EL (cell line): Measurements from ENCODE around the gene NDUFS3.
"Not testable (repeated sequence)": the region's sequence is repeated elsewhere in the genome, so short reads cannot be mapped to it uniquely, and the experiment has no call there.

Source experiments
- DNase-seq: peaks from one replicate; pipeline ENCODE4 v3.0.0-alpha.2; 2016

The NDUFS3 gene

DNA sequence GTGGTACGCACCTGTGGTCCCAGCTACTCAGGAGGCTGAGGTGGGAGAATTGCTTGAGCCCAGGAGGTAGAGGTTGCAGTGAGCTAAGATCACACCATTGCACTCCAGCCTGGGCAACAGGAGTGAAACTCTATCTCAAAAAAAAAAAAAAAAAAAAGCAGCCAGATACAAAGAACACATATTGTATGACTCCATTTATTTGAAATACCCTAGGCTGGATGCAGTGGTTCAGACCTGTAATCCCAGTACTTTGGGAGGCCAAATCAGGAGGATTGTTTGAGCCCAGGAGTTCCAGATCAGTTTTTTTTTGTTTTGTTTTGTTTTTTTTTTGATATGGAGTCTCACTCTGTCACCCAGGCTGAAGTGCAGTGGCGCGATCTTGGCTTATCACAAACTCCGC lies 16.5 kb upstream of the NDUFS3 start:
- DNase-seq = not testable (repeated sequence)

DNA sequence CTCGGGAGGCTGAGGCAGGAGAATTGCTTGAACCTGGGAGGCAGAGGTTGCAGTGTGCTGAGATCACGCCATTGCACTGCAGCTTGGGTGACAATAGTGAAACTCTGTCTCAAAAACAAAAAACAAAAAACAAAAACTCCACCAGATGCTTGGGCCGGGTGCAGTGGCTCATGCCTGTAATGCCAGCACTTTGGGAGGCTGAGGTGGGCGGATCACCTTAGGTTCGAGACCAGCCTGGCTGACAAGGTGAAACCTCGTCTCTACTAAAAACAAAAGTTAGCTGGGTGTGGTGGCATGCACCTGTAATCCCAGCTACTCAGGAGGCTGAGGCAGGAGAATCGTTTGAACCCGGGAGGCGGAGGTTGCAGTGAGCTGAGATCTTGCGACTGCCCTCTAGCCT lies 14.5 kb upstream of the NDUFS3 start:
- not testable (repeated sequence) for DNase-seq

DNA sequence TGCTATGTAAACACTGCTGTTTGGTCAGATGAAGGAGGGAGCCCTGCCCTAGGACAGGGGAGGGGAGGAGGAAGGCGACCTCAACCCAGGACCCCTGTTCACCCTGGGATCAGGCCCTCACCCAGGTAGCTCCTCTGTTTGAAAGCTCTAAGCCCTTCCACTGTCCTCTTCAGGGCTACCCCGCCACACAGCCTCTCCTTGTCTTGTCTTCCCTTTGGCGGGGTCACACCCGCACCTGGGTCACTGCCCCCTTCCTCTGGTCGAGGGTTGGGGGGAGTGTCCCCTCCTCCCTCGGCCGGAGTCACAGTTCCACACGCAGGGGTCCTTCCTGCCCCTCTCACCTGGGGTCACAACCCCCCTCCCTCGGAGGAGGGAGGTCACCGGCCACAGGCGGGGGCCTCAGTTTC lies 13.9 kb upstream of the NDUFS3 start:
- no peak for DNase-seq

DNA sequence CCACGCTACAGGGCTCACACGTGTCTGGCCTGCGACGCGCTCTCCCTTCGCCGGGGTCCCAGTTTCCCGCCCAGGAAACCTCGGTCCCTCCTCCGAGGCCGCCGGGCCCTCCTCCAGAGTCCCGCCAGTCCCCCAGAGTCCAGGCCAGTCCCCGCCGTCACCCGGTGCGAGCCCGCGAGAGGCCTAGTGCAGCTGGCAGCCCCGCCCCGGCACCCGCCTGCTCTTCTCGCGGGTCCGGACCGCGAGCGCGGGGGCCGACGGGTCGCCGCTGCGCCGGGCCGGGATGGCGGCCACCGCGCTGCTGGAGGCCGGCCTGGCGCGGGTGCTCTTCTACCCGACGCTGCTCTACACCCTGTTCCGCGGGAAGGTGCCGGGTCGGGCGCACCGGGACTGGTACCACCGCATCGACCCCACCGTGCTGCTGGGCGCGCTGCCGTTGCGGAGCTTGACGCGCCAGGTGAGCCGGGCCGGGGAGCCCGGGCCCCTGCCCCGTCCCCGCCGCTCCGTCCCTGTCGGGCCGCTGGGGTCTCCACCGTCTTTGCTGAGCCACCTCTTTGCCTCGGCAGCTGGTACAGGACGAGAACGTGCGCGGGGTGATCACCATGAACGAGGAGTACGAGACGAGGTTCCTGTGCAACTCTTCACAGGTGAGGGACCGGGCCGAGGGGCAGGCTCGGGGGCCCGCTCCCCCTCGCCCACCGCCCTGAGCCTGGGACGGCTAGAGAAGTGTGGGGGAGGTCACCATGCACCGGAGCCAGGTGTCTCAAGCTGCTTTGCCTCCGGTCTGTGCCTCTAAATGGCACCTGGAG lies 13.3 kb upstream of the NDUFS3 start, which contains the start of gene PTPMT1:
Gene PTPMT1, plus strand, starts transcription at position 260 of the 809 bp plus-strand sequence. Its CDS starts 24 bp downstream, at position 284.
- peak; percentile 79 for DNase-seq

DNA sequence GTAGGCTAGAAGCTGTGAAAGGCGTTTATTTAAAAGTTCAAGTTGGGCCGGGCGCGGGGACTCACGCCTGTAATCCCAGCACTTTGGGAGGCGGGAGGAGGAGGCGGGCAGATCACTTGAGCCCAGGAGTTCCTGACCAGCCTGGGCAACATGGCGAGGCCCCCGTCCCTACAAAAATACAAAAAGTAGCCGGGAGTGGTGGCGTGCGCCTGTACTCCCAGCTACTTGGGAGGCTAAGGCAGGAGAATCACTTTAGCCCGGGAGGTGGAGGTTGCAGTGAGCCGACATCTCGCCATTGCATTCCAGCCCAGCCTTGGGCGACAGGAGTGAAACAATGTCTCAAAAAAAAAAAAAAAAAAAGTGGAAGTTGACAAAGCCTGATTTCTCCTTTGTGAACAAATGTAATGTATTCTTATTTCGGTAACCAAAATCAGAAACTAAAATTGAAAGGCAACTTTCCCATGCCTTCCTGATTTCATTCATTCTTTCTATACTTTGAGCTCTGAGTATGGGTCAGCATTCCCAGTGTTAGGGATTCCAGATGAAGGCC lies 12.7 kb upstream of the NDUFS3 start:
- DNase-seq = peak; percentile 30

DNA sequence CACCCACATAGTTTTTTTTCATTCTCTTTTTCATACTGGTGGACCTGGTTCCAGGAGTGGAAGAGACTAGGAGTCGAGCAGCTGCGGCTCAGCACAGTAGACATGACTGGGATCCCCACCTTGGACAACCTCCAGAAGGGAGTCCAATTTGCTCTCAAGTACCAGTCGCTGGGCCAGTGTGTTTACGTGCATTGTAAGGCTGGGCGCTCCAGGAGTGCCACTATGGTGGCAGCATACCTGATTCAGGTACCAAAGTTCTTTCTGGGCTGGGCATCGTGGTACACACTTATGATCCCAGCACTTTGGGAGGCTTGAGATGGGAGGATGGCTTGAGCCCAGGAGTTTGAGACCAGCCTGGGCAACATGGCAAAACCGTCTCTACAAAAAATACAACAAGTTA lies 9.2 kb upstream of the NDUFS3 start:
- no peak for DNase-seq

DNA sequence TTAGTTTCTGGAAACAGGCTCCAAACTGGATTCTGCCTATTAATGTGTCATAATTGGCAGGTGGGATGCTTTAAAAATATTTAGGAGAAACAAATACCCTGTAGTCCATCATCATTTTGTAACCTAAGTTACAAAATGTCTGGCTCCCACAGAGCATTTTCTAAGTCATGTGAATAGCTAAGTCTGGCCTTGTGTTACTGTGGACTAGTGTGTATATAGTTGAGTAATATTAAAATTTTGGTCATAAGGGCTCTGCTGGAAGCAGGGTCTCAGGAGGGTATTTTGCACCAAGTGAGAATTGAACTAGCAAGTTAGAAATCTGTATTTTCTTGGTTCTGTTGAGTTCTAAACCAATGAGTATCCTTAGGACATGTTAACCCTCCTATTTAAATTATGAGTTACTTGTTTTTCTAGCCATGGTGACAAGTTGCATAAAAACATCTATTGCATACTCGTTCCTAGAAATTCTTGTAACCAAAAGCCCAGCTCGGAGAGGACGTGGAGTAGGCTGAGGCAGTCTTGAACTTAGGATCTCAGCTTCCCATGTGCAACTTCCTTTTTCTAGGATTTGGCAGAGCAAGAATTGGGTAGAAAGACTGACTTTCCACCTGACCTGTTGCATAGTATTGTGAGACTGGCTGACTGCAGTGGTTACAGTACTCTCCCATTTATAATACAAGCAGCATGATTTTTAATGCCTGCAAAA lies 8.1 kb upstream of the NDUFS3 start:
- DNase-seq = no peak

DNA sequence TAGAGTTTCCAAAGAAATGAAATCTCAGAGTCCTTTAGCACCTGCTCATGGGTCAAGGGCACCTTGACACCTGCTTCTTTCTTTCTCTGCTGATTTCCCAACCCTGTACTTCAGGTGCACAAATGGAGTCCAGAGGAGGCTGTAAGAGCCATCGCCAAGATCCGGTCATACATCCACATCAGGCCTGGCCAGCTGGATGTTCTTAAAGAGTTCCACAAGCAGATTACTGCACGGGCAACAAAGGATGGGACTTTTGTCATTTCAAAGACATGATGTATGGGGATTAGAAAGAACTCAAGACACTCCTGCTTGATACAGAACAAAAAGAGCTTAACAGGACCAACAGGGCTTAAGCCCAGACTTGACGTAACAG lies 7.5 kb upstream of the NDUFS3 start:
- DNase-seq = no peak

DNA sequence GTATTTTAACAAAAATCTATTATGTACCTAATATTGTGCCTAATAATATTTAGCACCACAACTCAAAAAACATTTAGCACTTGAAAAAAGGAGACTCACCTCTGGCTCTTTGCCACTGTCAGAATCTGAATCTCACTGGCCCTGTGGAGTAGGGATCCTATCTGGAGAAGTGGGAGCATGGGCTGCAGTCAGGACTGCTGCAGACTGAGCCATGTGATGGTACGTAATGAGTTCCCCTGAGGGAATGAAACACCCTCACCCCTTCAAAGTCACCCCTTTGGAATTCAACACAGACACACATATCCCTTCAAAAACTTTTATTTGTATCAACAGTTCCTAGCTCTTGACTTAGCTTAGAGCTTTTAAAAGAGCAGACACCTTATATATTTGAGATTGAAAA lies 7.0 kb upstream of the NDUFS3 start:
- peak; percentile 88 for DNase-seq

DNA sequence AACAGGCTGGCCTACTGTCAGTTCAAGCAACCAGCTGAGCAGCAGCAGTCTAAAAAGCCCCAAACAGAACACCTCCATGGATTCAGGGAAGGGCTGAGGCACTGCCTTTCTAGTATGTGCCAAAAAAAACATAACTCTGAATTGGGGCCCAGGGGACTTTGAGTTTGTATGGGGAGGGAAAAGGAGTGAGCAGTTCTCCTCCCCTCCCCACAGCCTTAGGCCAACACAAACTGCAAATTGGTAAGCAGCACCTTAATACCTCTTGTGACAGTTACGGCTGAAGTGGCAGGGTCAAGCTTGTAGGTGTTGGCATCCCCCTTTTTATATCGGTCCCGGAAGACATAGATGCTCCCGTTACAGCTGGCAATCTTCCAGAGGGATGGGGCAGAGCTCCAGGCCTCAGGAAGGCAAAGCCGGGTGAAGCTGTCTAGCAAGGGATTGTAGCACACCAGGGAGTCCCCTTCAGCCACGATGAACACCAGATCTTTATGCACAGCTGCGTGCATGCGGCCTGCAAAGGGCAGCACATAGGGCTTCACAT lies 6.1 kb upstream of the NDUFS3 start:
- no peak for DNase-seq

DNA sequence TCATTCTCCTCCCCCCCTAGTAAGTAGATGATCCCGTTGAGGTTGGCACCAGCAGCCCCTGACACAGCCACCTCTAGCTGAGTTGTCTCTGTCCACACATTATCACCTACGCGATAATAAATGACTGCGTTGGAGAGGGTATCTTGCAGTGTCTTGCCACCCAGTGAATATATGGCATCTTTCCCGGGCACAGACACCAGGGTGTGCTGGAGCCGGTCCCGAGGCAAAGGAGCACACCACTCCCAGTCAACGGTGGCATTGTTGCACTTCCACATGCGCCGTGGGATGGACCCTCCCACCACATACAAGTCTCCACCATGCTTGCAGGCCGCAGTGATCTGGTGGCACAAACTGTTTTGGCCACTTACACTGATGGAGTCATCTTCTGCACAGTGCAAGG lies 5.6 kb upstream of the NDUFS3 start:
- no peak for DNase-seq

DNA sequence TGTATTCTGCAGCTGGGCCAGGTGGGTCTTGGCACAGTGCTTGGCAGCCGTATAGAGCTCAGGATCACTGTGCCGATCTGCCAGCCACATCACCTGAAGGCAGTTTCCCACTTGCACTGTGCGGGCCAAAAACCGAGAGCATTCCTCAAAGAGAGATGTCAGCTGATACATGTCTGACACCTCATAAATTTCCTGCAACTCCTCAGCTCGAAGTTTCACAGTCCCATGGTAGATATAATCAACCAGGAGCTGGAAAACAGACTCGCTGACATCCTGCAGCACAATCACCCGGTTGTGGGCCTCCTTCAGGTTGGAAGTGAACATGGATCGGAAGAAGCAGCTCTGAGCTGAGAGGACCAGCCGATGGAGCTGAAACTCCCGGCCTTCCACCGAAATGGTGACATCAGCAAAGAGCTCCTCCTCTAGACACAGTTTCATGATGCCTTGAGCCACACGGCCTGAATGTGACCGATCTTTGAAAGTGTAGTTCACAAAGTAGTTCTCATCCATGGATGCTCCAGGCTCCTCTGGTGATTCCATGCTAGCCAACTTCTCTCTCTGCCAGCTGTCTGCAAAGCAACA lies 1.3 kb upstream of the NDUFS3 start:
- DNase-seq = peak; percentile 49

DNA sequence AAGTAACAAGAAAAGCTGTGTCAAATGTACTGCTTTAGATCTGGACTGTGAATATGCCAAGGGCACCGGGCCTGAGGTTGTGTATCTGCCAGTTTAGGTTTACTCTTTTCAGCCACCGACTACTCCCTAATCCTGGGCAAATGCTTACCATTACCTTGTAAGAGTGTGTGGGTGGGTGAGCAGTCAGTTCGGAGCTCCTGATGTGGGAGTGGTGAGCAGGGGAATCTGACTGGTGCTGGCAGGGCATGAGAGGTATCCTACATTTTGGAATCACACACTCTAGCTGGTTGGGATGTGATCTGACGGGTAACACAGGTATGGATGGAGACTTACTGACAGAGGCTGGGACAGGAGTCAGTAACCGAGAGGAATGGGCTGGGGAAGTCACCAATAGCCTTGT lies 5.0 kb downstream of the NDUFS3 start:
- no peak for DNase-seq

DNA sequence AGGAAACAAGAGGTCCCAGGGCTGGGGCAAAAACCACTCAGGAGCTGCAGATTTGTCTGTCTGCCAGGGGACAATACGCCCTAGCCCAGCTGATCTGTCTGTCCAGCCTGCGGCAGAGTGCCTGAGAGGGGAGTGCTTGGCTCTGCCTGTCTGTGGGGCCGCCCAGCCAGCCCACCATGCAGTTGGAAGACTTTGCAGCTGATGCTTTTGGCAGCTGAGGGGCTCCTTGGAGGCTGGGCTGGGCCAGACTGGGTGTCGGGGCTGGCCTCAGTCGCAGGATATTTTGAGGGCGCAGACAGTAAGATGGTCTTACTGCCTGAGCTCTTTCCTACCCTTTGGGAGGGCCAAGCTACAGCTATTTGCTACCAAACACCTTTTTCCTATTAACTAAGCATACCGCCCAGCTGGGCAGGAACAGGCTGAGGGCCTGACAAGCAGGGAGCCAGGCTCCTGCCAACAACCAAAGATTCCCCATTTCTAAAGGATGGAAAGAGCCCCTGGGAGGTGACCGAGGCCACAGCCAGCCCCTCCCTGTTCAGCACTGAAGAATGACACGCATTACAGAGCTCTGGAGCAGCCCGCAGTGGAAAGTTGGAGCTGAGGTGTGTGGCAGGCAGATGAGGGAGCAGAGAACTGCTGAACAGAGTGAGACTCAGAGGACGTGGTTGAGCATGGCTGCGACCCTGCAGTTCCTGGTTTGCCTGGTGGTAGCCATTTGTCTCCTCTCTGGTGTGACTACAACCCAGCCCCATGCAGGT lies 7.4 kb downstream of the NDUFS3 start, which contains the start of gene FAM180B:
Gene FAM180B, plus strand, starts transcription at position 581 of the 758 bp plus-strand sequence. Its CDS starts 91 bp downstream, at position 672.
- DNase-seq = no peak

DNA sequence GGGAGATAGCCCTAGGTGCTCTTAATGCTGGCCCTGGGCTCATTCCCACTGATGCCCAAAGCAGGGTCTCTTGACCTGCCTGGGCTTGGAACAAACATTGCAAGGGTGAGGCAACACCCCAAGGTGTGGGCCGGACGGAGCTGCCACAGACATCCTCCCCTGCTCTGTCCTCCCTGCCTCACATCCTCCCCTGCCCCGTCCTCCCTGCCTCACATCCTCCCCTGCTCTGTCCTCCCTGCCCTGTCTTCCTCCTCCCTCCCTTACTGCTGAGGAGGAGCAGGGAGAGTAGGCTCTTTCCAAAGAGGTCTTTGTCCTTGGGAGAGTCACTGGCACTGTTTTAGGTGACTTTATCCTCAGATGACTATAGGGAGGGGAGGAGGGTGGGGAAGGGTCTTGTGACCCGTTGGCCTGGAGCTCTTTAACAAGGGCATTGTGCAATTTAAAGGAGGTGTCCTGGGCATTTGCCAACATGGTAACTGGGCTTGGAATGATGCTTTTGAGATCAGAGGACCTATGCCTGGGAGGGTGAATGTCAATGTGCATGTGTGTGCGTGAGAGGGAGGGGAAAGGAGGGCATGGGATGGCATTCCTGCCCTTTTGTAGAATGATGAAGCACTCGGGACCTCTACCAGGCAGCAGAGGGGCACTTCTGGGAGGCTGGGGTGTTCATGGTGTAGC lies 8.3 kb downstream of the NDUFS3 start:
- no peak for DNase-seq

DNA sequence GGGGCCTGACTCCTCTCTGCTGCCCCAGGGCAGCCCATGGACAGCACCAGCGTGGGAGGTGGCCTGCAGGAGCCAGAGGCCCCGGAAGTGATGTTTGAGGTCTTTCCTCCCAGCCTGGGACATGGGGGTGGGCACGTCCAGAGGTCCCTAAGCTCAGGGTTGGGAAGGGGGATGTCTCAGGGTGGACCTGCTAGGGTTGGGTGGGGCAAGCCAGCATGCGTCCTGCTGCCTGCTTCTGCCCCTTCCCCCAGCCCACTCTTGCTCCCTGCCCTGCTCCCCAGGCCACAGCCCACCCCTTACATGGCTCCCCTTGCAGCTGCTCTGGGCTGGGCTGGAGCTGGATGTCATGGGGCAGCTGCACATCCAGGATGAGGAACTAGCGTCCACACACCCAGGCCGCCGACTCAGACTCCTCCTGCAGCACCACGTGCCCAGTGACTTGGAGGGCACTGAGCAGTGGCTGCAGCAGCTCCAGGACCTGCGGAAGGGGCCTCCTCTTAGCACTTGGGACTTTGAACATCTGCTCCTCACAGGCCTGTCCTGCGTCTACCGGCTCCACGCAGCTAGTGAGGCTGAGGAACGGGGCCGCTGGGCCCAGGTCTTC lies 9.0 kb downstream of the NDUFS3 start:
- DNase-seq = no peak

DNA sequence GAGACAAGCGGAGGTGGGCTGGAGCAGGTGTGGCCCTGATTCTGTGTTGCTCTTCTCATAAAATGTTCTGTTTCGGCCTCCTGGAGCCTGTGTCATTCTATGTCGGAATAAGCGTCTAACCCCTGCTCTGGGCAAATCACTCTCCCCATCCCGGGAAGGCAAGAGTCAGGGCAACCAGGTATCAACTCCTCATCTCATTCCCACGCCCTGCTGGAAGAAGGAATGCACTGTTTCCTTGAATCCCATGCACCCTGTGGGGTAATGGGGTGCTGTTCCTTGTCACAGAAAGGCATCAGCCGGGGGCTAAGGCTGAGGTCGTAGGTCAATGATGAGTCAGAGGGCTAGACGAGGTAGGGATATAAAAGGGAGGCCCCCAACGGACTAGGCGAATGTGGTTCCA lies 10.2 kb downstream of the NDUFS3 start:
- no peak for DNase-seq

DNA sequence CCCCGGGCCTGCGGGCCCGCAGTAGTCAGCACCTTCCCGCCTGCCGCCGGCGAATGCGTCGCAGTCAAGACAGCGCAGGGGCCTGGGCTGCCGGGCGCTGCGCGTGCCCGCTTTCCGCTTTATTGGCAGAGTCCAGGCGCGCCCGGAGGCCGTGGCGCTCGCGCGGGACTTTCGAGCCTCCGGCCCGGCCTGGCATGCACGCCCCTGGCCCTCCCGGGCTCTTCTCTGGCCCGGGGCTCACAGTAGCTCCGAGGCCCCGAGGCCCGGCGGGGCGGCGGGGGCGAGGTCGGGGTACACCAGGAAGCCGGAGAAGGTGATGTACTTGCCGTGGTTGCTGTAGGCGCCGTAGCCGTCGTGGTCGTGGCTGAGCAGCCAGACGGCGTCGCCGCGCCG lies 10.7 kb downstream of the NDUFS3 start:
- no peak for DNase-seq

DNA sequence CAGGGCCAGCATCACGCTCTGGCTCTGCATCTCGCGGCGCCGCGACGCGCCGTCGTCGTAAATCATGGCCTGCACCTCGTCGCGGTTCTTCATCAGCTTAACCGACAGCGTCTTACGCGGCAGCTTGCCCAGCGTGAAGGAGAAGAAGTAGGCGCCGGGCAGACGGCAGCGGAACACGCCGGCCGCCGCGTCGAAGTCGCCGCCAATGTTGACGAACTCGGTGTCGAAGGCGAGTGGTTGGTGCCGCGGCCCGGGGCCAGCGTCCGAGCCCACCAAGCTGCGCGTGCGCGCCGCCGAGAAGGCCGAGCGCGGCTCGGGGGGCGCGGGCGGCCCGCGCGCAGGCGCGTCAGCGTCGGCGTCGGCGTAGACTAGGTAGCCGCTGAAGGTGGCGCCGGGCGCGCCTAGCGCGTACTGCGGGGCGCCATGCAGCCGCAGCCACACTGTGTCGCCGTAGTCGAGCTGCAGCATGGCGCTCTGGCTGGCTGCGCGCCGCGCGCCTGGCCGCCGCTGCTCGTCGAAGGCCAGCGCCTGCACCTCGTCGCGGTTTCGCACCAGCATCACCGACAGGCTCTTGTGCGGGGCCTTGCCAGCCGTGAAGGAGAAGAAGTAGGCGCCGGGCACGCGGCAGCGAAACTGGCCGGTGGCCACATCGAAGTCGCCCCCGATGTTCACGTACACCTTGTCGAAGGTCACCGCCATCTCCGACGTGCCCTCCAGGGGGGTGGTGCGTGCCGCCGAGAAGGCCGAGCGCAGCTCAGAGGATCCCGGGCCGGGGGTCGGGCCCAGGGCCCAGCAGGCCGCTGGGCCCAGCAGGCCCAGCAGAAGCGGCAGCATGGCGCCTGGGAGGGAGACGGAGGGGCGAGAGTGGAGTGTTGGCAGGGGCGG lies 11.3 kb downstream of the NDUFS3 start:
- DNase-seq = no peak

DNA sequence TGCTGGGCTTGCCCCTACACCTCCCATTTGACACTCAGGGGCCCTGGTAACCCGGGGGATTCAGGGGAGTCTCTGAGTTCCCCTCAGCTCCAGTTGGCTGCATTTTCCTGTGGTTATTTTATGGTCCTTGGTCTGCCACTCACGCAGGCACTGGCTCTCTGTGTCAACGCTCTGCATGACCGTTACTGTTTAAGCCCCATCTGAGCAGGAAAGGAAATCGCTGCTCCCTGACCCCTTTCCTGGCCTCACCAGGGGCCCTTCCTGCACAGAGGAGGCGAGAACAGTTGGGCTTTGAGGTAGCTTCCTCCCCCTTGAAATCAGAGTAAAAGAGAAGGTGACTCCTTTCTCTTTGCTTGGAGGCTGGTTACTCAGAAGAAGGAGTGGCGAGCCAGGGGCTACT lies 12.9 kb downstream of the NDUFS3 start:
- no peak for DNase-seq
